HL-60 (cell line): ENCODE data around the gene FAM83D.

Experiments
- DNase-seq, 2 experiments: peaks; one replicate each; pipeline ENCODE4 v3.0.0-alpha.2; 2010 to 2020; ENCODE audit warnings: low read depth in 1 of 2, low spot score in 1 of 2
- H3K27ac ChIP-seq: fragments of 250-450 bp; sonication (Bioruptor Pico); replicated peaks from 2 replicates; pipeline ENCODE4 v1.5.1; 2020; ENCODE audit warnings: mild to moderate bottlenecking, moderate library complexity
- H3K27me3 ChIP-seq: fragments of 250-450 bp; sonication (Bioruptor Pico); 2 replicates; pipeline ENCODE4 v1.5.1; 2021; ENCODE audit warnings: mild to moderate bottlenecking, moderate library complexity; ENCODE audit not compliant: insufficient read depth, poor library complexity, severe bottlenecking
- H3K4me3 ChIP-seq: replicated peaks from 2 replicates; pipeline ENCODE4 v1.5.1; 2011; ENCODE audit warnings: mild to moderate bottlenecking, control low read depth, low read length; ENCODE audit not compliant: insufficient read depth
- GABPA ChIP-seq: IDR thresholded peaks from 2 replicates; pipeline ENCODE4 v1.6.1; 2012; ENCODE audit warnings: low read depth
- POLR2AphosphoS5 ChIP-seq: IDR thresholded peaks from 2 replicates; pipeline ENCODE4 v1.6.1; 2012; ENCODE audit warnings: low read depth
- SPI1 ChIP-seq: IDR thresholded peaks from 2 replicates; pipeline ENCODE4 v1.6.1; 2012; ENCODE audit warnings: low read depth, mild to moderate bottlenecking, borderline replicate concordance
- TF ChIP-seq, protein P1 (sequence below): IDR thresholded peaks from 2 replicates; pipeline ENCODE4 v1.6.1; 2012; ENCODE audit warnings: low read depth; ENCODE audit not compliant: insufficient replicate concordance
- TF ChIP-seq, protein P2 (sequence below): IDR thresholded peaks from one replicate; pipeline ENCODE4 v1.5.1; 2011; ENCODE audit warnings: low read length, control low read depth, inconsistent platforms; ENCODE audit not compliant: insufficient read depth

FAM83D gene

DNA sequence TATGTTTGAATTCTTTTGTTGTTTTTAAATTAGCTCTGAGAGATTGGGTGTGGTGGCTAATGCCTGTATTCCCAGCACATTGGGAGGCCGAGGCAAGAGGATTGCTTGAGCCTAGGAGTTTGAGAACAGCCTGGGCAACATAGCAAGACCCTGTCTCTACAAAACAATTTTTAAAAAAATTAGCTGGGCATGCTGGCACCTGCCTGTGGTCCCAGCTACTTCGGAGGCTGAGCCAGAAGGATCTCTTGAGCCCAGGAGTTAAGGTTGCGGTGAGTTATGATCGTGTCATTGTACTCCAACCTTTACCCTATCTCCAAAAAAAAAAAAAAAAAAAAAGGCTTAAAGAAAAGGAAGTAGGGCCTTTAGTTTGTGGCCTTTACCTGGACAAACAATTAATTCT, 58.8 kb downstream of the FAM83D start:
- H3K4me3 ChIP-seq = no peak overlapping the region
- H3K27ac ChIP-seq = no peak overlapping the region
- no peaks in the 10 kb centered on the region for H3K27me3 ChIP-seq
- no peak for TF ChIP-seq POLR2AphosphoS5
- no peak for DNase-seq

DNA sequence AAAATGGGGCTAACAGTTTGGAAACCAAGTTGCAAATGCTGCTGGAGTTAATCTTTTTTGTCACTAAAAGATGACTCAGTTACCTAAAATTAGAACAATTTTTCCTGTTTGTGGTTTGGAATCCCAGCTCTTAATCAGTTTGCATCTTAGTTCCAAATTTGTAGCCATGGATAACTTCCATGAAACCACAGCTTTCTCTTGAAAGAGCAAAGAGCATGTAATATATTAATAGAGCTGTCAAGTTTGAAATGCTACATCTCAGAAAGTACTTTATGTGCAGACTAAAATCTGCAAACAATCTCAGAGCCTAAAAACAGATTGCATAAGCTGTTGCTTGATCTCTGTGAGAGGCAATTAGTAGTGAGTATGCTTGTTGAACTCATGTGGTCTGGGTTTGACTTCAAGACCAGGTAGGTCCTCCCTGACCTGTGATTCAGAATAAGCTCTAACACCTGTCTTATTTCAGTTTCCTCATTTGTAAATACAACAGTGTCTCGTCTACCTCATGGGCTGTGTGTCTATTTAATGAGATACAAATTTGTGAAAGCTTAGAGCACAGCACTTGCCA, 59.5 kb downstream of the FAM83D start:
- no peak overlapping the region for H3K27ac ChIP-seq
- TF ChIP-seq SPI1 (no peak), POLR2AphosphoS5 (no peak)
- TF ChIP-seq, protein P1, sequence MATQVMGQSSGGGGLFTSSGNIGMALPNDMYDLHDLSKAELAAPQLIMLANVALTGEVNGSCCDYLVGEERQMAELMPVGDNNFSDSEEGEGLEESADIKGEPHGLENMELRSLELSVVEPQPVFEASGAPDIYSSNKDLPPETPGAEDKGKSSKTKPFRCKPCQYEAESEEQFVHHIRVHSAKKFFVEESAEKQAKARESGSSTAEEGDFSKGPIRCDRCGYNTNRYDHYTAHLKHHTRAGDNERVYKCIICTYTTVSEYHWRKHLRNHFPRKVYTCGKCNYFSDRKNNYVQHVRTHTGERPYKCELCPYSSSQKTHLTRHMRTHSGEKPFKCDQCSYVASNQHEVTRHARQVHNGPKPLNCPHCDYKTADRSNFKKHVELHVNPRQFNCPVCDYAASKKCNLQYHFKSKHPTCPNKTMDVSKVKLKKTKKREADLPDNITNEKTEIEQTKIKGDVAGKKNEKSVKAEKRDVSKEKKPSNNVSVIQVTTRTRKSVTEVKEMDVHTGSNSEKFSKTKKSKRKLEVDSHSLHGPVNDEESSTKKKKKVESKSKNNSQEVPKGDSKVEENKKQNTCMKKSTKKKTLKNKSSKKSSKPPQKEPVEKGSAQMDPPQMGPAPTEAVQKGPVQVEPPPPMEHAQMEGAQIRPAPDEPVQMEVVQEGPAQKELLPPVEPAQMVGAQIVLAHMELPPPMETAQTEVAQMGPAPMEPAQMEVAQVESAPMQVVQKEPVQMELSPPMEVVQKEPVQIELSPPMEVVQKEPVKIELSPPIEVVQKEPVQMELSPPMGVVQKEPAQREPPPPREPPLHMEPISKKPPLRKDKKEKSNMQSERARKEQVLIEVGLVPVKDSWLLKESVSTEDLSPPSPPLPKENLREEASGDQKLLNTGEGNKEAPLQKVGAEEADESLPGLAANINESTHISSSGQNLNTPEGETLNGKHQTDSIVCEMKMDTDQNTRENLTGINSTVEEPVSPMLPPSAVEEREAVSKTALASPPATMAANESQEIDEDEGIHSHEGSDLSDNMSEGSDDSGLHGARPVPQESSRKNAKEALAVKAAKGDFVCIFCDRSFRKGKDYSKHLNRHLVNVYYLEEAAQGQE = no peak

DNA sequence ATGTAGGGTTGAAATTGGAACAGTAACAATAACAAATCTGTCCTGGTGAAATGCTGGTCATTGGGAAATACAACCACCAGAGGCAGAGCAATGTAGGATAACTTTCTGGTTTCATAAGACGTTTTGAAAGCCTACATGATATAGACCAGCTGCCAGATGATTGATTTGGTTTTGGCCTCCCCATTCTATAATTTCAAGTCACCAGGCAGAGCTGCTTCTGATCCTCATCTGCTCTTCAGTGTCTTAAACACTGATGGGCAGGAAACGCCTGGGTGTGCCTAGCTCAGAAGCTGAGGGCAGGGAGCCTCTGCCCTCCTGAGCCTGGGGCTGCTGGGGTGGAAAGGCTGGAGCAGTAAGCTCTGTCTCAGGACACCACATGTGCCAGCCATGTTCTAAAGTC, 60.4 kb downstream of the FAM83D start:
- Histone ChIP-seq H3K4me3 (no peak overlapping the region), H3K27ac (no peak overlapping the region), H3K27me3 (no peaks in the 10 kb centered on the region)
- DNase-seq = no peak
- TF ChIP-seq, protein P2, sequence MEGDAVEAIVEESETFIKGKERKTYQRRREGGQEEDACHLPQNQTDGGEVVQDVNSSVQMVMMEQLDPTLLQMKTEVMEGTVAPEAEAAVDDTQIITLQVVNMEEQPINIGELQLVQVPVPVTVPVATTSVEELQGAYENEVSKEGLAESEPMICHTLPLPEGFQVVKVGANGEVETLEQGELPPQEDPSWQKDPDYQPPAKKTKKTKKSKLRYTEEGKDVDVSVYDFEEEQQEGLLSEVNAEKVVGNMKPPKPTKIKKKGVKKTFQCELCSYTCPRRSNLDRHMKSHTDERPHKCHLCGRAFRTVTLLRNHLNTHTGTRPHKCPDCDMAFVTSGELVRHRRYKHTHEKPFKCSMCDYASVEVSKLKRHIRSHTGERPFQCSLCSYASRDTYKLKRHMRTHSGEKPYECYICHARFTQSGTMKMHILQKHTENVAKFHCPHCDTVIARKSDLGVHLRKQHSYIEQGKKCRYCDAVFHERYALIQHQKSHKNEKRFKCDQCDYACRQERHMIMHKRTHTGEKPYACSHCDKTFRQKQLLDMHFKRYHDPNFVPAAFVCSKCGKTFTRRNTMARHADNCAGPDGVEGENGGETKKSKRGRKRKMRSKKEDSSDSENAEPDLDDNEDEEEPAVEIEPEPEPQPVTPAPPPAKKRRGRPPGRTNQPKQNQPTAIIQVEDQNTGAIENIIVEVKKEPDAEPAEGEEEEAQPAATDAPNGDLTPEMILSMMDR = no peak
- TF ChIP-seq, protein P1 = no peak
- TF ChIP-seq SPI1 (no peak), GABPA (no peak), POLR2AphosphoS5 (no peak)

More for the DNA sequence above, 59.5 kb downstream of the FAM83D start:
- H3K4me3 ChIP-seq = no peak overlapping the region
- no peak for DNase-seq
- no peaks in the 10 kb centered on the region for H3K27me3 ChIP-seq

DNA sequence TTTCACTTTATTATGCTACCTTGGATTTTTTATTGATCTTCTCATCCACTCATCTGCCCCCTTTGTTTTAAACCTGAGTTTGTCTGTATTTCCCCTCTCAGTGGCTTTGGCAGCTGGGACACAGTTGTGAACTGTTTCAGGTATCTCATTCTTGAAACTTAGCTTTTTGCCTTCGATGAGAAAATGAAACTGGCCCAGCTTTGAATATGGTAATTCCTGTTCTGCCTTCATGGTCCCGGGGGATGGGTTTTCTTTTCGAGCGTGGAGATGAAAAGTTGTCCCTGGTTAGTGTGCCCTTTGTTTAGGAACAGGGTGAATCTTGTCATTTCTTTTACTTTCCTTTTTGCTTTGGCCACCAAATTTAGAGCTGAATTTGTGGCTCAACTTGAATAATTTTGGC, 61.6 kb downstream of the FAM83D start:
- Histone ChIP-seq H3K4me3 (no peak overlapping the region), H3K27ac (no peak overlapping the region), H3K27me3 (no peaks in the 10 kb centered on the region)
- no peak for DNase-seq
- TF ChIP-seq, protein P2 = no peak

DNA sequence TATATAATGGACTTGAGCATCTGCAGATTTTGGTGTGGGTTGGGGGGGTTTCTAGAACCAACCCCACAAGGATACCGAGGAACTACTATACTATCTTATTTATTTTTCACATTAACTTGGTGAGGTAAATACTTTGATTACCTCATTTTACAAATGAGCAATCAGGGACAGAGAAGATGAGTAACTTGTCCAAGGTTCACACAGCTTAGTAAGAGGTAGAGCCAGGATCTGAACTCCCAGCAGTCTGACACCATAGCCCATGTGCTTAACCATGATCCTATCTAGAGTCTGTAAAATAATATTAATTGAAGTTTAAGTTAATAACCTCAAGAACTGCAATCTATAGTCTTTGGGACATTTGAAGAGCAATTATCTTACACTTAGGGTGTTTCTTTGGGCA, 64.5 kb downstream of the FAM83D start:
- H3K4me3 ChIP-seq = no peak overlapping the region
- H3K27me3 ChIP-seq = no peaks in the 10 kb centered on the region
- DNase-seq = no peak
- TF ChIP-seq, protein P2 = no peak
- TF ChIP-seq GABPA (no peak), SPI1 (no peak), POLR2AphosphoS5 (no peak)
- TF ChIP-seq, protein P1 = no peak
- H3K27ac ChIP-seq = no peak overlapping the region
